Measurements from ENCODE around the gene H6PD. TPM values are rescaled to one million over a fixed set of nuclear protein-coding genes. Genes with fewer than 3 reads are reported as not detected.

Gene H6PD
- polyA plus RNA-seq, 4 donors = 34.9 to 45.8 (median 41.5) TPM

- DNase-seq (ENCODE audit: low read depth in 4 of 4, low spot score in 2 of 4) = no peak
Measured at GRCh38 chr1:9313576-9313975, 79.0 kb downstream of the H6PD start.

GRCh38 chr1:9314111-9314510, 79.5 kb downstream of the H6PD start:
- DNase-seq (ENCODE audit: low read depth in 4 of 4, low spot score in 2 of 4) = no peak

DNA sequence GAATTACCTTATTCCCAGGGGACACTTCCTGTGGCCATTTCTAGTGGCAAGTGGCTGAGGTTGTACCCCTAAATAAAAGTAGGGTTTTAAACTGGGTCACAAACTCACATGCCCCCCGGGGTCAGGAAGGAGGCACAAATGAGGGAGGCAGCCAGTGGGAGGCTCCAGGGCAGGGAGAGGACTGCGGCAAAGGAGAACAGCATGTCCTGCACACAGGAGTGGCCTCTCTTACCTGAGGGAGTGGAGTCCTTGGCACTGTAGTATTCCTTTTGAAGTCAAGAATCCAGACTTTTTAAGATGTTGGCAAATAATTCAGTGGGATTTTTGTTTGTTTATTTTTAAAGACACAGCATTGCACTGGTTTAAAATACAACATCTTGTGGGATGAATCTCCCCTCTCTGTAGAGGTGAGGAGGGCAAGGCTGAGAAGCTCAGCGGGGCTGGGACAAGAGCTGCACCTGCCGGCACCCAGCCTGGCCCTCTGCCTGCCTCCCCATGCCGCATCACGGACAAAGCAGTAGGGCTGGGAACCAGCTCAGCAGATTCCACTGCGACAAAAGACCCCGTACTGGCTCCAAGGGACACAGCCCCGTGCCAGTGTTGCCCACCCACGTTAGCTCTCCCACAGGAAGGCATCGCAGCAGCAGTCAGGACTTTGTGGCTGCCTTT, 80.3 kb downstream of the H6PD start:
- no peak for DNase-seq (ENCODE audit: low read depth in 4 of 4, low spot score in 2 of 4)

DNA sequence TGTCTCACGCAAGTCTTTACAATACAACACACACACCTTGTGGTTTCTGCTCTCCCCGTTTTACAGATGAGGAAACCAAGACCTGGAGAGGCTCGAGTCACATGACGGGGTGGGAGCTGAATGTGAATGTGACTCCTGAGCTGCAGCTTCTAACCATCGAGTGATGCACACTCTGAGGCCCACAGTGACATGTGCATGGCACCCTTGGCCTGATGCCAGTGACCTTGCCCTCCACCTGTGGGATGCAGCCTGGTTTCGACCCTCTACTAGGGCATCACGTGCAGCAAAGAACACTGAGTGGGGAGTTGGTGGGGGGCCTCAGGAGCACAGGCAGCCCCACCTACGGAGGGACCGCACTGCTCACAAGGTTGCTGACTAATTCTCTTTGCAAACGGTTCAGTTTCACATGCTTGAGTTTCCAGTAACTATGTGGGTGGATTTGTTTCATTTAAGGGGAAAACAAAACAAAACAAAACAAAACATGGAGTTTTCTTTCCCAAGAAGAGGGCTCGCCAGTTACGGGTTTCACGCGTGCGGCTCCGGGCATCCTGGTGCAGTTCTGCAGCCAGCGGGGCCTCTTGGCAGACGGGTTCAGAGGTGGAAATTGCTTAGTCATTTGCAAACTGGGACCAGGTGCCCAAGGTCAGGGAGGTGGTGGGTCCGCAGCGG, 81.0 kb downstream of the H6PD start:
- no peak for DNase-seq (ENCODE audit: low read depth in 4 of 4, low spot score in 2 of 4)

DNA sequence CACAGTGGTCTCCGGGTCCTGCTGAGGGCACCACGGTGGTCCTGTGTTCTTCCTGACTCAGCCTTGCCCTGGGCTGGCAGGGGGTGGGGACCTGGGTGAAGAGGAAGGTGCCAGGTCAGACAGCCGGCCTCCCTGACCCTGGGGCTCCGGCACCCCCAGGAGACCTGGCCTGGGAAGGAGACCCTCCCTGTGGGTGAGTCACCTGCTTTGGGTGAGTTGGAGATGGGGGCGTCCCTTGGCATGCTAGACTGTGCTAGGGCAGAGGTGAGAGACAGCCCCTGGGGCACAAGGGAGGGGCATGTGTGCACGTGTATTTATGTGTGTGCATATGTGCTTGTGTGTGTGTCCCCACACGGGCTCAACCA, 81.5 kb downstream of the H6PD start:
- DNase-seq (ENCODE audit: low read depth in 4 of 4, low spot score in 2 of 4) = no peak

DNA sequence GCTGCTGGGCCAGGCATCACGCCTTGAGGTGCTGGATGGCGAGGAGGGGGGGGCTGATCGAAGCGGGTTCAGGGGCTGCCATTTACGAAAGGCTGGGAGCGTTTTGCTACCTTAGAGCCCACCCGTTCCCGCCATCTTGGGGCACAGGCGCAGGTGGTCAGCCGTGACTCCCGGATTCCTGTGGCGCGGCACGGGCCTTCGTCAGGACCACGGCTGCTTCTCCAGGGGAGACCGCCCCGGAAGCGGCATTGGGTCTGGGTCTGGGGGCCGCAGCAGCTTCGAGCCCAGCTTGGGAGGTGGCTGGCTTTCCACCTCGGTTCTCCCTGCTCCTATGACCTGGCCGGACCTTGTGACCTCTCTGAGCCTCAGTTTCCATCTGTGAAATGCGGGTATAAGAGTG, 81.9 kb downstream of the H6PD start:
- no peak for DNase-seq (ENCODE audit: low read depth in 4 of 4, low spot score in 2 of 4)

GRCh38 chr1:9317072-9317471, 82.5 kb downstream of the H6PD start:
- no peak for DNase-seq (ENCODE audit: low read depth in 4 of 4, low spot score in 2 of 4)

DNA sequence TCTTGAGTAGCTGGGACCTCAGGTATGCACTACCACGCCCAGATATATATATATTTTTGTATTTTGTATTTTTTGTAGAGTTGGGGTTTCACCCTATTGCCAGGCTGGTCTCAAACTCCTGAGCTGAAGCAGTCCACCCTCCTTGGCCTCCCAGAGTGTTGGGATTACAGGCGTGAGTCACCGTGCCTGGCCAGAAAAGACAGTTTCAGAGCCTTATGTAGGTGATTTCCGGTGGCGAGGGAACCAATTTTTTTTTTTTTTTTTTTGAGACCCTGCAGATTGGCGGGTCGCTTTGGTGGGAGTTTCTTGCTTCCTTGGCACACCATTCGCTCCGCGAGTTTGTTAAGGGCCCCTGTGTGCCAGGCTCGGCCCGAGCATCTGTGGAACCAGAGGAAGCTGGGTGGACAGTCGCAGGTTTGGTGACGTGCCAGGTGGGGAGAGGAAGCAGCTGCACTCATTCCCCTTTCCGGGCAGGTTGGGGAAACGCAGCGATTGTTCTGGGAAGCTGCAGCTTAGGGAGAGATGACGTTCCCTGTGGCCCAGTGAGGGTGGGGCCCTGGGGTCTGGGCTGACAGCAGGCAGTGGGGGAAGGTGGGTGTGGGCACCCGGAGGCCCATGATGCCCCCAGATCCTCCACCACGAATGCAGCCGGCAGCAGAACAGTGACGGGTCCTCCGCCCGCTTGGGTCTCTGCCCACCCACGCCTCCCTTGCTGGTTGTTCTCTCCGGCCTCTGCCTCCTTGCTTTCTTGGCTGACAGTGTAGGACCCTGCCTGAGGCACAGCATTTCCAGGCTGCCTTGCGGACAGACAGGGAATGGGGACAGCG, 83.2 kb downstream of the H6PD start:
- DNase-seq (ENCODE audit: low read depth in 4 of 4, low spot score in 2 of 4) = no peak

DNA sequence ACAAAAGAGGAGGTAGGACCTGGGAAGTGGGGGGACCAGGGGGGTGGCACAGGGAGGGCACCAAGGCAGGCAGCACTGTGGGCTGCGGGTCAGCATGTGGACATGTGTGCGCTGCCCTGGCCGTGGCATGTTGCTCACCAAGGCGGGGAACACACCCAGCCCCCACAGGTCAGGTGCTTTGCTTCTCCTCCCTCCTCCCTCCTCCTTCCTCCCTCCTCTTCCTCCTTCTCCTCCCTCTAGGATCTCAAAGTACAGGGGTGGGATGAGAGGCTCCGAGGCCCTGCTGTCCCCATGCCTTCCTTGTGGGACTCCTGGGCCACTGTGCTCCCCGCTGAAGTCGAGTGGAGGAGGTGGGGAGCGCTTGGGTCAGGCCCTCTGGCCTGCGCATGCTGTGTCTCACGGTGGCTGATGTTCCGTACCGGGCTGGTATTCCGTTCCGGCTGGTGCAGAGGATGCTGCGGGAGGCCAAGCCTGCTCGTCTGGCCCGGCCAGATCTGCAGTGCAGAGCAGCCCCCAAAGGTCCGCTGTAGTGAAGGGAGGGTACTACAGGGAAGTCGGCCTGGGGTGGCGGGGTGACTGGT, 84.7 kb downstream of the H6PD start:
- no peak for DNase-seq (ENCODE audit: low read depth in 4 of 4, low spot score in 2 of 4)

GRCh38 chr1:9319789-9320519, 85.4 kb downstream of the H6PD start:
- no peak for DNase-seq (ENCODE audit: low read depth in 4 of 4, low spot score in 2 of 4)

Other genes starting within 250 kb of the H6PD start
- not detected for gene SLC2A7, start 208.4 kb upstream of the H6PD start, polyA plus RNA-seq (ENCODE audit: insufficient read length in 4 of 4)
- gene SLC2A5, start 165.1 kb upstream of the H6PD start, polyA plus RNA-seq (ENCODE audit: insufficient read length in 4 of 4) = 1 to 10 TPM in 2 of 4 donors, under 1 TPM in 2; 0.60 to 1.1 (median 0.90) TPM
- 1 to 10 TPM; 1.3 to 3.0 (median 1.4) TPM for gene GPR157, start 105.7 kb upstream of the H6PD start, polyA plus RNA-seq (ENCODE audit: insufficient read length in 4 of 4)
- 10 to 100 TPM; 11.0 to 14.0 (median 11.4) TPM for gene SPSB1, start 58.1 kb downstream of the H6PD start, polyA plus RNA-seq (ENCODE audit: insufficient read length in 4 of 4)